CD4-positive, CD25-positive, alpha-beta regulatory T cell (primary cell): ENCODE measurements around the gene P2RY8. TPM values are rescaled to one million over a fixed set of nuclear protein-coding genes. Genes with fewer than 3 reads are reported as not detected.
"Not testable (repeated sequence)": the region's sequence is repeated elsewhere in the genome, so short reads cannot be mapped to it uniquely, and the experiment has no call there.

Experiments used
- ATAC-seq, 2 donors: fragments of 150-1000 bp; cut with Tn5 transposase; one replicate each; pipeline ENCODE4 v1.10.0; 2021; ENCODE audit warnings: low read depth in 2 of 2, moderate number of reproducible peaks in 2 of 2, moderate library complexity in 1 of 2
- DNase-seq, 3 donors: peaks; one replicate each; pipeline versions ENCODE4 v3.0.0 to v3.0.0-alpha.2; 2012 to 2022; ENCODE audit warnings: mixed read lengths in 1 of 3
- H3K27ac ChIP-seq: one replicate; pipeline ENCODE4 v1.7.0; 2013; ENCODE audit warnings: mild to moderate bottlenecking, low read length; ENCODE audit not compliant: insufficient read depth, poor library complexity, severe bottlenecking
- H3K27me3 ChIP-seq: one replicate; pipeline ENCODE4 v1.7.0; 2013; ENCODE audit warnings: low read length; ENCODE audit not compliant: control insufficient read depth, insufficient read depth
- H3K36me3 ChIP-seq: one replicate; pipeline ENCODE4 v1.7.0; 2013; ENCODE audit warnings: mild to moderate bottlenecking, low read length, moderate library complexity; ENCODE audit not compliant: control insufficient read depth, insufficient read depth
- H3K4me1 ChIP-seq: 2 replicates; pipeline ENCODE4 v1.7.0; 2013; ENCODE audit warnings: mild to moderate bottlenecking, low read length; ENCODE audit not compliant: insufficient read depth, control insufficient read depth, poor library complexity, severe bottlenecking
- H3K4me3 ChIP-seq: one replicate; pipeline ENCODE4 v1.7.0; 2013; ENCODE audit warnings: low read depth, mild to moderate bottlenecking, low read length, moderate library complexity
- H3K9me3 ChIP-seq, 2 experiments: 1 replicate in 1 of 2; 2 replicates in 1 of 2; pipeline ENCODE4 v1.7.0; 2013; ENCODE audit warnings: low read length in 2 of 2, mild to moderate bottlenecking in 1 of 2, moderate library complexity in 1 of 2; ENCODE audit not compliant: control insufficient read depth in 2 of 2
- H3K27ac Mint-ChIP-seq, 3 donors: one replicate each; pipeline ENCODE4 v1.8.0; 2020 to 2022; ENCODE audit warnings: mild to moderate bottlenecking in 3 of 3, mixed read lengths in 3 of 3, moderate library complexity in 2 of 3
- H3K27me3 Mint-ChIP-seq: one replicate; pipeline ENCODE4 v1.8.0; 2022; ENCODE audit warnings: mild to moderate bottlenecking, mixed read lengths
- H3K36me3 Mint-ChIP-seq: one replicate; pipeline ENCODE4 v1.8.0; 2020; ENCODE audit warnings: mixed read lengths
- H3K4me1 Mint-ChIP-seq, 4 donors: one replicate each; pipeline ENCODE4 v1.8.0; 2020 to 2022; ENCODE audit warnings: mixed read lengths in 4 of 4, mild to moderate bottlenecking in 1 of 4
- H3K4me3 Mint-ChIP-seq, 4 donors: one replicate each; pipeline ENCODE4 v1.8.0; 2020 to 2022; ENCODE audit warnings: mild to moderate bottlenecking in 4 of 4, mixed read lengths in 4 of 4, moderate library complexity in 3 of 4
- H3K9me3 Mint-ChIP-seq, 7 donors: one replicate each; pipeline ENCODE4 v1.8.0; 2020 to 2022; ENCODE audit warnings: mixed read lengths in 7 of 7, mild to moderate bottlenecking in 3 of 7, moderate library complexity in 2 of 7
- polyA plus RNA-seq, 4 donors: library from polyadenylated mRNA; unstranded; fragments of 300-500 nt; fragmentation: Illumina TruSeq; gene quantifications; one replicate each; pipeline ENCODE4 v1.2.3, GENCODE V29; 2021
- total RNA-seq: library from RNA; stranded (reverse); gene quantifications from one replicate; pipeline ENCODE4 v1.2.3, GENCODE V29; 2022

The P2RY8 gene
- total and polyA plus RNA-seq, 5 donors from 2014 or later, result 158 to 222 (median 195) TPM

GRCh38 chrX:1537716-1538090 is 718 bp upstream of the P2RY8 start:
- not testable (repeated sequence) for ATAC-seq, DNase-seq

GRCh38 chrX:1536712-1537030 is 314 bp downstream of the P2RY8 start:
- Histone ChIP-seq H3K9me3 (no peaks in the 10 kb centered on the region), H3K4me1 (peaks cover 21% of the 10 kb centered on the region), H3K27me3 (no peaks in the 10 kb centered on the region), H3K27ac (peak overlapping the region; percentile 85), H3K4me3 (peak overlapping the region; percentile 98), H3K36me3 (peaks cover 8% of the 10 kb centered on the region)
- Mint-ChIP-seq H3K4me3 (peak overlapping the region; percentile 95 to 98 (median 98)), H3K27ac (peak overlapping the region; percentile 97 to 100 (median 99)), H3K27me3 (no peaks in the 10 kb centered on the region), H3K9me3 (no peaks in the 10 kb centered on the region), H3K36me3 (peaks cover 4% of the 10 kb centered on the region), H3K4me1 (peaks cover 5 to 24% (median 11%) of the 10 kb centered on the region in 4 donors)
- DNase-seq, result no peak
- ATAC-seq, result peak; percentile 16 to 20

More at GRCh38 chrX:1537716-1538090, 718 bp upstream of the P2RY8 start:
- H3K27me3 ChIP-seq, H3K9me3 Mint-ChIP-seq, H3K36me3 ChIP-seq, H3K9me3 ChIP-seq, H3K36me3 Mint-ChIP-seq, H3K27me3 Mint-ChIP-seq: not testable (repeated sequence)
- Mint-ChIP-seq H3K4me3 (peak overlapping the region; percentile 95 to 98 (median 98)), H3K4me1 (peaks cover 3 to 21% (median 11%) of the 10 kb centered on the region in 4 donors), H3K27ac (peak overlapping the region; percentile 97 to 100 (median 99))
- H3K4me3 ChIP-seq, result peak overlapping the region; percentile 98
- peak overlapping the region; percentile 85 for H3K27ac ChIP-seq
- peaks cover 17% of the 10 kb centered on the region for H3K4me1 ChIP-seq

GRCh38 chrX:1535241-1536041 is 1.5 kb downstream of the P2RY8 start:
- no peaks in the 10 kb centered on the region for H3K27me3 Mint-ChIP-seq
- peak overlapping the region; percentile 97 to 100 (median 99) for H3K27ac Mint-ChIP-seq
- ATAC-seq (no peak), DNase-seq (peak in 2 of 3 donors; percentile 35 to 60)
- Histone ChIP-seq H3K4me1 (peaks cover 31% of the 10 kb centered on the region), H3K27ac (peak overlapping the region; percentile 85), H3K9me3 (no peaks in the 10 kb centered on the region), H3K27me3 (no peaks in the 10 kb centered on the region), H3K36me3 (peaks cover 11% of the 10 kb centered on the region), H3K4me3 (peak overlapping the region; percentile 98)
- peaks cover 5 to 24% (median 11%) of the 10 kb centered on the region in 4 donors for H3K4me1 Mint-ChIP-seq
- peaks cover 4% of the 10 kb centered on the region for H3K36me3 Mint-ChIP-seq
- H3K9me3 Mint-ChIP-seq, result no peaks in the 10 kb centered on the region
- H3K4me3 Mint-ChIP-seq, result peak overlapping the region; percentile 95 to 98 (median 98)

GRCh38 chrX:1534301-1535168 is 2.5 kb downstream of the P2RY8 start:
- ATAC-seq (peak; percentile 14 to 23), DNase-seq (peak; percentile 7 to 60 (median 44))
- Mint-ChIP-seq H3K9me3 (no peaks in the 10 kb centered on the region), H3K4me3 (peak overlapping the region; percentile 95 to 98 (median 98)), H3K27ac (peak overlapping the region; percentile 94 to 100 (median 97)), H3K27me3 (no peaks in the 10 kb centered on the region), H3K4me1 (peaks cover 5 to 24% (median 11%) of the 10 kb centered on the region in 4 donors), H3K36me3 (peaks cover 4% of the 10 kb centered on the region)
- Histone ChIP-seq H3K4me3 (peak overlapping the region; percentile 98), H3K9me3 (no peaks in the 10 kb centered on the region), H3K27me3 (no peaks in the 10 kb centered on the region), H3K27ac (peak overlapping the region; percentile 85), H3K36me3 (peaks cover 11% of the 10 kb centered on the region), H3K4me1 (peaks cover 36% of the 10 kb centered on the region)

GRCh38 chrX:1533058-1533457 is 3.9 kb downstream of the P2RY8 start:
- DNase-seq (no peak), ATAC-seq (no peak)
- peaks cover 4% of the 10 kb centered on the region for H3K36me3 Mint-ChIP-seq
- H3K27me3 ChIP-seq, result no peaks in the 10 kb centered on the region
- no peaks in the 10 kb centered on the region for H3K9me3 ChIP-seq
- H3K36me3 ChIP-seq, result peaks cover 25% of the 10 kb centered on the region
- peaks cover 51% of the 10 kb centered on the region for H3K4me1 ChIP-seq
- H3K4me1 Mint-ChIP-seq, result peaks cover 5 to 18% (median 11%) of the 10 kb centered on the region in 4 donors
- H3K4me3 Mint-ChIP-seq, result peak overlapping the region in 1 of 4 donors; percentile 52
- H3K27ac ChIP-seq, result no peak overlapping the region
- peak overlapping the region; percentile 21 for H3K4me3 ChIP-seq
- no peaks in the 10 kb centered on the region for H3K27me3 Mint-ChIP-seq
- H3K9me3 Mint-ChIP-seq, result no peaks in the 10 kb centered on the region
- H3K27ac Mint-ChIP-seq, result no peak overlapping the region

GRCh38 chrX:1531096-1531890 is 5.7 kb downstream of the P2RY8 start:
- peaks cover 4% of the 10 kb centered on the region for H3K36me3 Mint-ChIP-seq
- DNase-seq, result no peak
- Histone ChIP-seq H3K9me3 (no peaks in the 10 kb centered on the region), H3K4me3 (peak overlapping the region; percentile 61), H3K27ac (peak overlapping the region; percentile 43), H3K27me3 (no peaks in the 10 kb centered on the region), H3K4me1 (peaks cover 45% of the 10 kb centered on the region), H3K36me3 (peaks cover 28% of the 10 kb centered on the region)
- peaks cover 0 to 8% (median 3%) of the 10 kb centered on the region in 4 donors for H3K4me1 Mint-ChIP-seq
- H3K4me3 Mint-ChIP-seq, result no peak overlapping the region
- no peaks in the 10 kb centered on the region for H3K9me3 Mint-ChIP-seq
- ATAC-seq, result no peak
- H3K27me3 Mint-ChIP-seq, result no peaks in the 10 kb centered on the region
- no peak overlapping the region for H3K27ac Mint-ChIP-seq

- peaks cover 42% of the 10 kb centered on the region for H3K4me1 ChIP-seq
- peak overlapping the region; percentile 51 for H3K4me3 ChIP-seq
- no peaks in the 10 kb centered on the region for H3K27me3 ChIP-seq
Observed at GRCh38 chrX:1529756-1530155, 7.2 kb downstream of the P2RY8 start.

More at GRCh38 chrX:1529756-1530155, 7.2 kb downstream of the P2RY8 start:
- H3K36me3 Mint-ChIP-seq, result peaks cover 4% of the 10 kb centered on the region
- H3K36me3 ChIP-seq, result peaks cover 28% of the 10 kb centered on the region
- H3K4me1 Mint-ChIP-seq, result peaks cover 0 to 8% (median under 1%) of the 10 kb centered on the region in 4 donors
- H3K27me3 Mint-ChIP-seq, result no peaks in the 10 kb centered on the region
- peak overlapping the region; percentile 30 for H3K27ac ChIP-seq
- no peak overlapping the region for H3K27ac Mint-ChIP-seq
- no peak for DNase-seq
- H3K9me3 Mint-ChIP-seq, result no peaks in the 10 kb centered on the region
- no peaks in the 10 kb centered on the region for H3K9me3 ChIP-seq
- no peak for ATAC-seq
- no peak overlapping the region for H3K4me3 Mint-ChIP-seq
